Measurements from ENCODE around the gene CBR3. TPM values are rescaled to one million over a fixed set of nuclear protein-coding genes. Genes with fewer than 3 reads are reported as not detected.

Gene CBR3
- total RNA-seq, 4 donors from 2014 or later, result 3.4 to 5.1 TPM; not detected in 2

DNA sequence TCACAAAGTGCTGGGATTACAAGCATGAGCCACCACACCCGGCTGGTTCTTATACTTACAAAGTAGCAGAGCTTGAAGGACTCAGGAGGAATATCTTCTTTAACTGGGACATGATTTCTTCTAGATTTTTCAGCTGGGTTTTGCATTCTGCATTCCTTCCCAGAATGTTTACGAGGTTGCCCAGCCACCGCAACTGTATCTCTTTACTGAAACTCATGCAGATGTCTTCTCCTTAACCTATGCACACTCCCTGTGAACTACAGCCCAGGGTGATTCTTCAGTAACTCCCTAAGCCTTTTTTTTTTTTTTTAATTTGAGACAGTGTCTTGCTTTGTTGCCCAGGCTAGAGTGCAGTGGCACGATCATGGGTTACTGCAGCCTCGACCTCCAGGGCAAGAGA is 13.0 kb downstream of the CBR3 start:
- no peaks in the 10 kb centered on the region for H3K36me3 ChIP-seq
- H3K4me3 ChIP-seq, result no peak overlapping the region
- H3K27me3 ChIP-seq, result no peaks in the 10 kb centered on the region
- H3K9me3 ChIP-seq, result no peaks in the 10 kb centered on the region
- 87 to 100% methylated on average over 2 to 5 of the region's 5 CpGs for WGBS, 2 donors (ENCODE audit: low coverage in 1 of 2)
- no peak overlapping the region for H3K27ac ChIP-seq
- in situ Hi-C loops (cut with MboI; ENCODE audit: low pct_ligation_motif_present in 1 of 4, low pct_unique_long_range_greater_than_20kb in 1 of 4, low sequenced_read_pairs in 3 of 4) (loop anchor here (5.0 to 25.0 kb wide), 4 partner anchors 67 to 189 kb away; no protein-coding TSS in a partner anchor), intact Hi-C loops (cut with DNase I; ENCODE audit: low total_unique reads) (loop anchor here (10.0 kb wide), 1 partner anchor 177 kb away; the partner anchor contains the start of gene MORC3)
- H3K4me1 ChIP-seq, result peaks cover 10 to 14% (median 12%) of the 10 kb centered on the region in 4 donors
- TF ChIP-seq POLR2AphosphoS5 (IDR thresholded peaks at IDR 0.05), result no peak
- no peak for TF ChIP-seq EP300 (IDR thresholded peaks at IDR 0.05; ENCODE audit: low read depth)
- no peak for TF ChIP-seq POLR2A (IDR thresholded peaks at IDR 0.05)
- no peak for TF ChIP-seq CTCF (IDR thresholded peaks at IDR 0.05)
- DNase-seq, result no peak

- Histone ChIP-seq H3K9me3 (no peaks in the 10 kb centered on the region), H3K27ac (no peak overlapping the region), H3K4me3 (no peak overlapping the region), H3K27me3 (no peaks in the 10 kb centered on the region), H3K36me3 (no peaks in the 10 kb centered on the region), H3K4me1 (peaks cover 9 to 14% (median 12%) of the 10 kb centered on the region in 4 donors)
- in situ Hi-C loops (cut with MboI; ENCODE audit: low pct_ligation_motif_present in 1 of 4, low pct_unique_long_range_greater_than_20kb in 1 of 4, low sequenced_read_pairs in 3 of 4), result loop anchor here (5.0 to 25.0 kb wide), 4 partner anchors 66 to 188 kb away; no protein-coding TSS in a partner anchor
- WGBS, 2 donors (ENCODE audit: low coverage in 1 of 2), result 92 to 100% methylated on average over 2 to 3 of the region's 3 CpGs
- DNase-seq, result no peak
- intact Hi-C loops (cut with DNase I; ENCODE audit: low total_unique reads), result loop anchor here (10.0 kb wide), 1 partner anchor 176 kb away; the partner anchor contains the start of gene MORC3
- TF ChIP-seq POLR2A (IDR thresholded peaks at IDR 0.05) (no peak), EP300 (IDR thresholded peaks at IDR 0.05; ENCODE audit: low read depth) (no peak), POLR2AphosphoS5 (IDR thresholded peaks at IDR 0.05) (no peak), CTCF (IDR thresholded peaks at IDR 0.05) (no peak)
Observed at GRCh38 chr21:36148886-36149285, 14.0 kb downstream of the CBR3 start.

DNA sequence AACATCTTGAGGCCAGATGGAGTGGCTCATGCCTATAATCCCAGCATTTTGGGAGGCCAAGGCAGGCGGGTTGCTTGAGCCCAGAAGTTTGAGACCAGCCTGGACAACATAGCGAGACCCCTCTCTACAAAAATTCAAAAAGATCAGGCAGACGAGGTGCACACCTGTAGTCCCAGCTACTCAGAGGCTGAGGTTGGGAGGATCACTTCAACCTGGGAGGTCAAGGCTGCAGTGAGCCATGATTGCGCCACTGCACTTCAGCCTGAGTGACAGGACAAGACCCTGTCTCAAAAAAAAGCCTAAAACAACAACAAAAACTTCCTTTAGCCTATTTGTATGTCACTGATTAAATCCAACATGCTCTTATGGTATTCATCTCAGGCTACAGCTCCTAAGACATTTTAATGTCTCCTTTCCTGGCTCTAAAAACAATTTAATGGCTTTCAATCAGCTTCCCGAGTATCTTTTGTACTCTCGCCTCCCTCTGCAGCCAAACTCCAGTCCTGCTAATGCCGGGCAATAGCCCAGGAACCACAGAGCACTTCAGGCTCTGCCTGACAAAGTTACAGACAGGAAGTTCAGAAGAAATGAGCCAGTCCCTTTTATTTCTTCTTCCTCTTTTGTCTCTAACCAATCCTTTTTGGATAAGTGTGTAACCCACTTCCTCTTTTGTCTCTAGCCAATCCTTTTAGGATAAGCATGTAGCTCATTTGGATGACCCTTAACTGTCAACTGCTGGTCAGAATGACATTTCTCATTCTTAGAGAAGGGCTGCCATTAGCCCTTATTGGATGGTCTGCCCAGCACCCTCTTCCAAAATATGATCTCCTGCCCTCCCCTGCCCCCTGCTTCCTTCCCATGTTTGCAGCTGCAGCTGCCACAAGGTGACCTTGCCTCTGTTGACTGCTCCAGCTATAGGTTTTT is 15.2 kb downstream of the CBR3 start:
- TF ChIP-seq CTCF (IDR thresholded peaks at IDR 0.05), result no peak
- peak in 1 of 3 donors; percentile 41 for TF ChIP-seq POLR2AphosphoS5 (IDR thresholded peaks at IDR 0.05)
- peak; percentile 24 for TF ChIP-seq POLR2A (IDR thresholded peaks at IDR 0.05)
- Histone ChIP-seq H3K9me3 (no peaks in the 10 kb centered on the region), H3K4me1 (peaks cover 9 to 15% (median 12%) of the 10 kb centered on the region in 4 donors), H3K36me3 (no peaks in the 10 kb centered on the region), H3K27ac (peak overlapping the region; percentile 46 to 79 (median 63)), H3K27me3 (no peaks in the 10 kb centered on the region), H3K4me3 (no peak overlapping the region)
- WGBS, 2 donors (ENCODE audit: low coverage in 1 of 2), result 11 to 61% methylated on average over 3 to 7 of the region's 7 CpGs
- DNase-seq, result no peak
- in situ Hi-C loops (cut with MboI; ENCODE audit: low pct_ligation_motif_present in 1 of 4, low pct_unique_long_range_greater_than_20kb in 1 of 4, low sequenced_read_pairs in 3 of 4) (loop anchor here (5.0 to 25.0 kb wide), 5 partner anchors 62 to 187 kb away; no protein-coding TSS in a partner anchor), intact Hi-C loops (cut with DNase I; ENCODE audit: low total_unique reads) (loop anchor here (10.0 kb wide), 1 partner anchor 175 kb away; the partner anchor contains the start of gene MORC3)

GRCh38 chr21:36155603-36156338 is 20.9 kb downstream of the CBR3 start:
- 7% methylated on average over 53 of the region's 53 CpGs; no CpG with 5 or more reads in 1 of the 2 donors for WGBS, 2 donors (ENCODE audit: low coverage in 1 of 2)
- in situ Hi-C loops (cut with MboI; ENCODE audit: low pct_ligation_motif_present in 1 of 4, low pct_unique_long_range_greater_than_20kb in 1 of 4, low sequenced_read_pairs in 3 of 4) (no loop called here), intact Hi-C loops (cut with DNase I; ENCODE audit: low total_unique reads) (no loop called here)
- H3K27ac ChIP-seq, result peak overlapping the region; percentile 81 to 88 (median 84)
- no peaks in the 10 kb centered on the region for H3K27me3 ChIP-seq
- TF ChIP-seq EP300 (IDR thresholded peaks at IDR 0.05; ENCODE audit: low read depth) (no peak), POLR2AphosphoS5 (IDR thresholded peaks at IDR 0.05) (peak; percentile 97 to 98 (median 97)), CTCF (IDR thresholded peaks at IDR 0.05) (no peak), POLR2A (IDR thresholded peaks at IDR 0.05) (peak; percentile 98)
- H3K4me3 ChIP-seq, result peak overlapping the region; percentile 54 to 76 (median 62)
- H3K9me3 ChIP-seq, result no peaks in the 10 kb centered on the region
- peaks cover 7 to 33% (median 18%) of the 10 kb centered on the region in 4 donors for H3K4me1 ChIP-seq
- peak; percentile 72 for DNase-seq
- no peaks in the 10 kb centered on the region for H3K36me3 ChIP-seq

Data from transverse colon (tissue), 4 donors.